ENCODE measurements around the gene NRXN3.

NRXN3 gene

DNA sequence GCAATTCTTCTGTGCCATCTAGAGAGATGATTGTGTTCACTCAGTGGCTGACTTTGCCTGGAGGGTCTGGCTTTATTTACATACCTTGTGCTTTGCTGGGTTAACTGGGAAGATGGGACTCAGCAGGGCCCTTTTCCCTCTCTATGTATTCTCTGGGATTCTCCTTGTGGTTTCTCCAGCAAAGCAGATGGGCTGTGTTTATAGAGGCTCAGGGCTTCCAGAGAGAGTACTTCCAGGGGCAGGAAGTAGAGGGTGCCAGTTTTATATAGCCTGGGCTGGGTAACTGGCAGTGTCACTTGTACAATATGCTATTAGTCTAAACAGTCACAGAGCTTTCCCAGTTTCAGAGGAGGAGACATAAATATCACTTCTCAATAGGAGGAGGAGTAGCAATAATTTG lies 1531.2 kb downstream of the NRXN3 start:
- H3K36me3 ChIP-seq (ENCODE audit: control insufficient read depth in 2 of 2, insufficient read depth in 1 of 2, low read length in 2 of 2) = no peaks in the 10 kb centered on the region
- POLR2A ChIA-PET = no interaction called here
- CTCF ChIA-PET = interaction anchor here (0.6 kb wide), 1 partner anchor 1001 kb away, joined by 6 read pairs; no protein-coding TSS in a partner anchor
- H3K4me3 ChIP-seq (ENCODE audit: low read depth, low read length) = no peak overlapping the region
- H3K9me3 ChIP-seq (ENCODE audit: control insufficient read depth, insufficient read depth, low read depth, low read length) = no peaks in the 10 kb centered on the region; the same call in 1 of the 2 replicates
- peaks cover 15% of the 10 kb centered on the region for H3K4me1 ChIP-seq (ENCODE audit: control insufficient read depth, insufficient read depth, low read length)
- no peak overlapping the region for H3K27ac ChIP-seq (ENCODE audit: extremely low read depth, low read depth, low read length)
- TF ChIP-seq, protein P1, sequence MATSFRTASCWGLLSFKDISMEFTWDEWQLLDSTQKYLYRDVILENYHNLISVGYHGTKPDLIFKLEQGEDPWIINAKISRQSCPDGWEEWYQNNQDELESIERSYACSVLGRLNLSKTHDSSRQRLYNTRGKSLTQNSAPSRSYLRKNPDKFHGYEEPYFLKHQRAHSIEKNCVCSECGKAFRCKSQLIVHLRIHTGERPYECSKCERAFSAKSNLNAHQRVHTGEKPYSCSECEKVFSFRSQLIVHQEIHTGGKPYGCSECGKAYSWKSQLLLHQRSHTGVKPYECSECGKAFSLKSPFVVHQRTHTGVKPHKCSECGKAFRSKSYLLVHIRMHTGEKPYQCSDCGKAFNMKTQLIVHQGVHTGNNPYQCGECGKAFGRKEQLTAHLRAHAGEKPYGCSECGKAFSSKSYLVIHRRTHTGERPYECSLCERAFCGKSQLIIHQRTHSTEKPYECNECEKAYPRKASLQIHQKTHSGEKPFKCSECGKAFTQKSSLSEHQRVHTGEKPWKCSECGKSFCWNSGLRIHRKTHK (tag by site-specific recombination; IDR thresholded peaks at IDR 0.05) = no peak
- TF ChIP-seq OSR2 (tag by site-specific recombination; IDR thresholded peaks at IDR 0.05) = no peak
- TF ChIP-seq, protein P2, sequence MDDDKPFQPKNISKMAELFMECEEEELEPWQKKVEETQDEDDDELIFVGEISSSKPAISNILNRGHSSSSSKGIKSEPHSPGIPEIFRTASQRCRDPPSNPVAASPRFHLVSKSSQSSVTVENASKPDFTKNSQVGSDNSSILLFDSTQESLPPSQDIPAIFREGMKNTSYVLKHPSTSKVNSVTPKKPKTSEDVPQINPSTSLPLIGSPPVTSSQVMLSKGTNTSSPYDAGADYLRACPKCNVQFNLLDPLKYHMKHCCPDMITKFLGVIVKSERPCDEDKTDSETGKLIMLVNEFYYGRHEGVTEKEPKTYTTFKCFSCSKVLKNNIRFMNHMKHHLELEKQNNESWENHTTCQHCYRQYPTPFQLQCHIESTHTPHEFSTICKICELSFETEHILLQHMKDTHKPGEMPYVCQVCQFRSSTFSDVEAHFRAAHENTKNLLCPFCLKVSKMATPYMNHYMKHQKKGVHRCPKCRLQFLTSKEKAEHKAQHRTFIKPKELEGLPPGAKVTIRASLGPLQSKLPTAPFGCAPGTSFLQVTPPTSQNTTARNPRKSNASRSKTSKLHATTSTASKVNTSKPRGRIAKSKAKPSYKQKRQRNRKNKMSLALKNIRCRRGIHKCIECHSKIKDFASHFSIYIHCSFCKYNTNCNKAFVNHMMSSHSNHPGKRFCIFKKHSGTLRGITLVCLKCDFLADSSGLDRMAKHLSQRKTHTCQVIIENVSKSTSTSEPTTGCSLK (tag by site-specific recombination; IDR thresholded peaks at IDR 0.05) = no peak

DNA sequence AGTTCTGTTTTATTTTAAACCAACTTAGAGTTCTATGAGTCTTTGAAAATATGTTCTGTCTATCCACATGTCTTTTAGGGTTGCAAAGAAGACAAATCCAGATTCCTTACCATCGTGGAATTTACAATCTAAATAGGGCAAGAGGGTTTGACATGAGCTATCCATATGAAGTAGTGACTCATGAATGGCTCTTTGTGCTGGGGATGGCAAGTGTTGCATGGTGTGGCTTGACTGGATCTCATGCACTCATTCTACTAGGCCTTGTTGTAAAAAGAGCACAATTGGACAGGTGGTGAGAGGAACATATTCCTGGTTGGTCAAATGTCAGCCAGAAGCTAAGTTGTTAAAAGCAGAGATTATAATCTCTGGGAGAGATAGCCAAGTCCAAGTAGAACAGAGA lies 1532.0 kb downstream of the NRXN3 start:
- Histone ChIP-seq H3K4me3 (ENCODE audit: low read depth, low read length) (no peak overlapping the region), H3K27ac (ENCODE audit: extremely low read depth, low read depth, low read length) (no peak overlapping the region), H3K4me1 (ENCODE audit: control insufficient read depth, insufficient read depth, low read length) (peaks cover 19% of the 10 kb centered on the region), H3K9me3 (ENCODE audit: control insufficient read depth, insufficient read depth, low read depth, low read length) (no peaks in the 10 kb centered on the region; the same call in 1 of the 2 replicates), H3K36me3 (ENCODE audit: control insufficient read depth in 2 of 2, insufficient read depth in 1 of 2, low read length in 2 of 2) (no peaks in the 10 kb centered on the region)
- ChIA-PET POLR2A (no interaction called here), CTCF (no interaction called here)
- TF ChIP-seq GLIS2 (tag by site-specific recombination; IDR thresholded peaks at IDR 0.05) (no peak), EGR2 (tag by site-specific recombination; IDR thresholded peaks at IDR 0.05; ENCODE audit: low read depth) (no peak), ZNF518A (tag by site-specific recombination; conservative IDR thresholded peaks at IDR 0.05; ENCODE audit: low read depth) (no peak), ZBTB20 (tag by site-specific recombination; IDR thresholded peaks at IDR 0.05) (no peak), KLF10 (tag by site-specific recombination; IDR thresholded peaks at IDR 0.05) (no peak), ZNF645 (tag by site-specific recombination; IDR thresholded peaks at IDR 0.05) (no peak), SP3 (tag by site-specific recombination; IDR thresholded peaks at IDR 0.05) (no peak), ZNF169 (tag by site-specific recombination; IDR thresholded peaks at IDR 0.05) (no peak), ZNF530 (tag by site-specific recombination; IDR thresholded peaks at IDR 0.05; ENCODE audit: low read depth) (no peak), ZBTB10 (tag by site-specific recombination; IDR thresholded peaks at IDR 0.05) (no peak), ZNF544 (tag by site-specific recombination; IDR thresholded peaks at IDR 0.05) (no peak), ZNF366 (tag by site-specific recombination; conservative IDR thresholded peaks at IDR 0.05) (no peak), INSM2 (tag by site-specific recombination; IDR thresholded peaks at IDR 0.05) (no peak)
- TF ChIP-seq, protein P3, sequence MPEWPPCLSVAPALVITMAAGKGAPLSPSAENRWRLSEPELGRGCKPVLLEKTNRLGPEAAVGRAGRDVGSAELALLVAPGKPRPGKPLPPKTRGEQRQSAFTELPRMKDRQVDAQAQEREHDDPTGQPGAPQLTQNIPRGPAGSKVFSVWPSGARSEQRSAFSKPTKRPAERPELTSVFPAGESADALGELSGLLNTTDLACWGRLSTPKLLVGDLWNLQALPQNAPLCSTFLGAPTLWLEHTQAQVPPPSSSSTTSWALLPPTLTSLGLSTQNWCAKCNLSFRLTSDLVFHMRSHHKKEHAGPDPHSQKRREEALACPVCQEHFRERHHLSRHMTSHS (tag by site-specific recombination; IDR thresholded peaks at IDR 0.05) = no peak
